ENCODE results near the gene TMEM248. TPM values are rescaled to one million over a fixed set of nuclear protein-coding genes. Genes with fewer than 3 reads are reported as not detected.
A peak's percentile ranks its signal among the peaks of the same experiment; 100 is the strongest.
"Not testable (repeated sequence)": the region's sequence is repeated elsewhere in the genome, so short reads cannot be mapped to it uniquely, and the experiment has no call there.

The TMEM248 gene
- total and polyA plus RNA-seq, 8 donors, result 15.9 to 64.0 (median 49.1) TPM

DNA sequence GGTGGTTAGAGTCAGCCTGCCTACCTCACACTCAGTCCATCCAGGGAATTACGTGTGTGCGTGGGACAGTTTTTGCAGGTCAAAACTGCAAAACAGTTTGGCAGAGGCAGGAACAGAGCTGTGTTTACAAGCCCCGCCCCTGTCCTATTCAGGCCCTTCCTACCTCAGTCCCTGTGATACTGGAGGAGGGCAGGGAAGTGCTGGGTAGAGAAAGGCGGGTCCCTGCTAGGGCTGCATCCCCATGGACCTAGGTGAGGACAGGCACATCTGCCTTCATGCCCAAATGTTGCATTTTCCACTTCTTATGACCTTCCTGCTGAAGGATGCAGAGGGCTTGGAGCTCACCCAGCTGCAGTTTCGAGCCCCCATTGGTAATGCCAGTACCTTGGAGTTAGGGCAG lies 49.3 kb downstream of the TMEM248 start:
- Histone ChIP-seq H3K9me3 (no peaks in the 10 kb centered on the region), H3K36me3 (no peaks in the 10 kb centered on the region), H3K4me3 (no peak overlapping the region), H3K4me1 (no peaks in the 10 kb centered on the region), H3K27ac (no peak overlapping the region), H3K27me3 (no peaks in the 10 kb centered on the region)
- TF ChIP-seq, protein P1, sequence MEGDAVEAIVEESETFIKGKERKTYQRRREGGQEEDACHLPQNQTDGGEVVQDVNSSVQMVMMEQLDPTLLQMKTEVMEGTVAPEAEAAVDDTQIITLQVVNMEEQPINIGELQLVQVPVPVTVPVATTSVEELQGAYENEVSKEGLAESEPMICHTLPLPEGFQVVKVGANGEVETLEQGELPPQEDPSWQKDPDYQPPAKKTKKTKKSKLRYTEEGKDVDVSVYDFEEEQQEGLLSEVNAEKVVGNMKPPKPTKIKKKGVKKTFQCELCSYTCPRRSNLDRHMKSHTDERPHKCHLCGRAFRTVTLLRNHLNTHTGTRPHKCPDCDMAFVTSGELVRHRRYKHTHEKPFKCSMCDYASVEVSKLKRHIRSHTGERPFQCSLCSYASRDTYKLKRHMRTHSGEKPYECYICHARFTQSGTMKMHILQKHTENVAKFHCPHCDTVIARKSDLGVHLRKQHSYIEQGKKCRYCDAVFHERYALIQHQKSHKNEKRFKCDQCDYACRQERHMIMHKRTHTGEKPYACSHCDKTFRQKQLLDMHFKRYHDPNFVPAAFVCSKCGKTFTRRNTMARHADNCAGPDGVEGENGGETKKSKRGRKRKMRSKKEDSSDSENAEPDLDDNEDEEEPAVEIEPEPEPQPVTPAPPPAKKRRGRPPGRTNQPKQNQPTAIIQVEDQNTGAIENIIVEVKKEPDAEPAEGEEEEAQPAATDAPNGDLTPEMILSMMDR (IDR thresholded peaks at IDR 0.05), result no peak
- no peak for DNase-seq
- intact Hi-C loops (cut with DNase I), result no loop called here
- WGBS, 2 donors, result 78 to 82% methylated on average over 5 of the region's 5 CpGs
- ATAC-seq, result no peak
- FAIRE-seq, result no peak

DNA sequence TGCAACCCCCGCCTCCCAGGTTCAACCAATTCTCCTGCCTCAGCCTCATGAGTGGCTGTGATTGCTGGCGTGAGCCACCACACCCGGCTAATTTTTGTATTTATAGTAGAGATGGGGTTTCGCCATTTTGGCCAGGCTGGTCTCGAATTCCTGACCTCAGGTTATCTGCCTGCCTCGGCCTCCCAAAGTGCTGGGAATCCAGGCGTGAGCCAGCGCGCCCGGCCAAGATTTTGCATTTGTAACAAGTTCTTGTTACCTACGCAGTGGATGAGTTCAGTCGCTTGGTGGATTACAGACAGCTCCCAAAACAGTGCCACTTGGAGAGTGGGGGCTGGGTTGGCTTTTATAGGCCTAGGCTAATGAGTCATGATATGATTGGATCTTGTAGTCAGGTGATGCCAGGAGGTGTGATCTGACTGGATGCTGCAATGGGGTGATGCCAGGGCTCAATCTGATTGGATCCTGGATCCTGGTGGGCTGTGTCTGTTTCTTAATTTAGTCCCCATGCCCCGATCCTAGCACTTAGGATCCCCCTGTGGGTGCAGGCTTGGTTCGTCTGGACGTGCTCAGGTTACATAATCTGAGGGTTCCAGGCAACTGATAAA lies 54.1 kb downstream of the TMEM248 start:
- no peaks in the 10 kb centered on the region for H3K9me3 ChIP-seq
- no peak for FAIRE-seq
- H3K36me3 ChIP-seq, result no peaks in the 10 kb centered on the region
- ATAC-seq, result no peak
- no peak for DNase-seq
- TF ChIP-seq, protein P1 (IDR thresholded peaks at IDR 0.05), result no peak
- WGBS, 2 donors, result 85 to 90% methylated on average over 15 of the region's 15 CpGs
- H3K27ac ChIP-seq, result no peak overlapping the region
- intact Hi-C loops (cut with DNase I), result no loop called here
- H3K4me3 ChIP-seq, result no peak overlapping the region
- H3K4me1 ChIP-seq, result no peaks in the 10 kb centered on the region
- H3K27me3 ChIP-seq, result no peaks in the 10 kb centered on the region

DNA sequence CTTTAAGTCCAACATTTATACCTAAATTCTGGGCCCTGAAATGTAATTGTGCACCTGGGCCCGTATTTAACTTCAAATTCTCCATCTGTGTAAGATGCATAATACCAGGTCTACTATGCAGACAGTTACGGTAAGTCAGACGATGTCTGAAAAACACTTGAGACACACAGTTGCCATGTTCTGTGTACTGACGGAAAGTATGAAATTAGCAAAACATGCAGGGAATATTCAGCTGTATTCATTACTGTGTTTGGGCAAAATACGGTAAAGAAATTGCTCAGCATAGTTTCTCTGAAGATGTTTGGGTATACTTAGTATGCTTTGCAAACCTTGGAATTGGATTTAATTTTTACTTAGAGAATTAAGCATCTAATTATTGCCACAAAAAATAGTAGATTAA lies 57.3 kb downstream of the TMEM248 start:
- DNase-seq; H3K27me3 ChIP-seq; ATAC-seq; H3K9me3 ChIP-seq; H3K4me1 ChIP-seq; FAIRE-seq; H3K27ac ChIP-seq; H3K4me3 ChIP-seq; intact Hi-C loops (cut with DNase I); H3K36me3 ChIP-seq: not testable (repeated sequence)
- 81 to 90% methylated on average over 4 to 5 of the region's 5 CpGs for WGBS, 2 donors

DNA sequence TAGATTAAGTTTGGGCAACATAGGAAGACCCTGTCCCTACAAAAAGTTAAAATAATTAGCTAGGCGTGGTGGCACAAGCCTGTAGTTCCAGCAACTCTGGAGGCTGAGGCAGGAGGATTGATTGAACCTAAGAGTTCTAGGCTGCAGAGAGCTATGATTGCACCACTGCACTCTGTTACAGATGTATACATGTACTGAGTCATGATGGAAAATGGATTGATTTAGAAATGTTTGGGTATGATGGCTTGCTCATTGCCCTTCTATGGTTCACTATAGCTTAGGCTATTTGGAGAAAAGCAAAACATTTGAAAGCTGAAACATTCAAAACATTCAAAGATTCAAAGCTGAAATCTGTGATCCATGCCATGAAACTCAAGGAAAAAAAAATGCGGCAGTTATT lies 58.0 kb downstream of the TMEM248 start:
- H3K4me3 ChIP-seq; H3K27ac ChIP-seq; H3K9me3 ChIP-seq; intact Hi-C loops (cut with DNase I); H3K4me1 ChIP-seq; FAIRE-seq; H3K36me3 ChIP-seq; H3K27me3 ChIP-seq; ATAC-seq; DNase-seq: not testable (repeated sequence)
- 82 to 95% methylated on average over 2 of the region's 2 CpGs for WGBS, 2 donors

DNA sequence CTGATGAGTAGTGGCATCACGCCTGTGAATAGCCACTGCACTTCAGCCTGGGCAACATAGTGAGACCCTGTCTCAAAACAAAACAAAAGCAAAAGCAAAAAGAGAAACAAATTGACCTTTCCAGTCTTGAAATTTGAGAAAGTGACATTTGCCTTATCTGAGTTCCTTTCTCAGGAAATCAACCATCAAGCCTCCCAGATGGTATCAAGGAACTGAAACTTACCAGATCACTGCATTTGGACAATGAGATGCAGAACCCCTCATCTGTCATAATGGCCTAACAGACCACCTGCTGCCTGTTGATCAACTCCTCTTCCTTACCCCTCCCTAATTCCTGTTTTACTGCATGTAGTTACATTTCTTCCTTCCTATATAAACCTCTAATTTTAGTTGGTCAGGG lies 59.3 kb downstream of the TMEM248 start:
- H3K4me3 ChIP-seq; ATAC-seq; H3K27me3 ChIP-seq; H3K27ac ChIP-seq; H3K9me3 ChIP-seq; DNase-seq; FAIRE-seq; H3K36me3 ChIP-seq; intact Hi-C loops (cut with DNase I); H3K4me1 ChIP-seq: not testable (repeated sequence)
- WGBS, 2 donors, result 90 to 100% methylated on average over 1 of the region's 1 CpG

DNA sequence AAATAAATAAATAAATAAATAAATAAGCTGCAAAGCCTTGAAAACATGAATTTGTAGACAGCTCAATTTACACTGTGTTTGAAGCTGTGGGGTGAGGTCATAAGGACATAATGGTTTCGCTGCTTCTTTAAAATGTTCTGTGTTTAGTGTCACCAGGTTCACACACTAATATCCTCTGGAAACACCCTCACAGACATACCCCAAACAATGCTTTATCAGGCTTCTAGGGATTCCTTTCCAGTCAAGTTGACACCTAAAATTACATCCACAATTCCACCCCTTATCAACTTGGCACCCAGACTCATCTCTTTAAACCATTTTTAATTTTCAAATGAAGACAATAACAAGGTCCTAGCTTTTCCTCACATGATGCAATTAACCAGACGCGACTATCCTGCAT lies 68.5 kb downstream of the TMEM248 start:
- WGBS, 2 donors, result 89 to 96% methylated on average over 1 of the region's 3 CpGs
- intact Hi-C loops (cut with DNase I), result not testable (repeated sequence)

DNA sequence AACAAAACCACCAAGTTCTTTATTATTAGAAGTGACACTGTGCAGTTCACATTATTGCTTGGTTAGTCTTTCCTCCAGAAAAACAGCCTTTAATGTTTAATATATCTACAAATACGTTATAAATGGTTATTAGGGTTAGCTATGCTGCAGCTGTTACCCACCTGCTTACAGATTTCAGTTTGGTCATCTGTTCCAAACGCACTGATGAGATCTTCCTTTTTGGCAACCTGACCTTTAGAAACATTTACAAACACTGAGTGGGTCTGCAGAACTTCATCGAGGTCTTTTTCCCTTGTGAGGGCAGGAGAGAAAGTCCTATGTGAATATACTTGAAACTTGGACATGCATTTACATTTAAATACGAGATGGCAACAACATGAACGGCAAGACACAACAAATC lies 73.0 kb downstream of the TMEM248 start:
- intact Hi-C loops (cut with DNase I); FAIRE-seq; DNase-seq; H3K27me3 ChIP-seq; ATAC-seq; H3K9me3 ChIP-seq: not testable (repeated sequence)
- peak overlapping the region; percentile 40 to 65 (median 58) for H3K4me3 ChIP-seq
- peaks cover 0 to 40% (median 21%) of the 10 kb centered on the region in 3 donors for H3K36me3 ChIP-seq
- H3K27ac ChIP-seq, result peak overlapping the region in 2 of 4 donors; percentile 97 to 98
- peaks cover 0 to 18% (median 6%) of the 10 kb centered on the region in 3 donors for H3K4me1 ChIP-seq
- WGBS, 2 donors, result 19 to 48% methylated on average over 4 to 5 of the region's 5 CpGs

More for the DNA sequence above, 68.5 kb downstream of the TMEM248 start:
- not testable (repeated sequence) for H3K27me3 ChIP-seq, H3K27ac ChIP-seq, DNase-seq, ATAC-seq, FAIRE-seq, H3K9me3 ChIP-seq, H3K4me3 ChIP-seq
- Histone ChIP-seq H3K4me1 (peaks cover 0 to 10% (median 6%) of the 10 kb centered on the region in 3 donors), H3K36me3 (peaks cover 0 to 53% (median 29%) of the 10 kb centered on the region in 3 donors)

DNA sequence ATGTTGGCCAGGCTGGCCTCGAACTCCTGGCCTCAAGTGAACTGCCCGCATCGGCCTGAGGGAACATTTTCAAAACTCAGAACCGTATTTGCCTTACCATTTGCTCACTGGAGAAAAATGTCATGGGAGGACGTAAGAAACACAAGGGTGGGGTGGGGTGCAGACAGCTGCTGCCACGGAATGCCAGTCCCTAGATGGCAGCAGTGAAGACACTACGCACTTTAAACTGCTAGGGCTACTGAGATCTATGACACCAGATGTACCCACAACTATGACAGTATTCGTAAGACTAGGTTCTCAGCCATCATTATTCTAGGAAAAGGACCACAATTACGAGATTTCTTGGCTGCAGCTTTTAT lies 73.6 kb downstream of the TMEM248 start:
- 0 to 1% methylated on average over 9 of the region's 9 CpGs for WGBS, 2 donors
- peak; percentile 54 to 75 (median 66) for ATAC-seq

DNA sequence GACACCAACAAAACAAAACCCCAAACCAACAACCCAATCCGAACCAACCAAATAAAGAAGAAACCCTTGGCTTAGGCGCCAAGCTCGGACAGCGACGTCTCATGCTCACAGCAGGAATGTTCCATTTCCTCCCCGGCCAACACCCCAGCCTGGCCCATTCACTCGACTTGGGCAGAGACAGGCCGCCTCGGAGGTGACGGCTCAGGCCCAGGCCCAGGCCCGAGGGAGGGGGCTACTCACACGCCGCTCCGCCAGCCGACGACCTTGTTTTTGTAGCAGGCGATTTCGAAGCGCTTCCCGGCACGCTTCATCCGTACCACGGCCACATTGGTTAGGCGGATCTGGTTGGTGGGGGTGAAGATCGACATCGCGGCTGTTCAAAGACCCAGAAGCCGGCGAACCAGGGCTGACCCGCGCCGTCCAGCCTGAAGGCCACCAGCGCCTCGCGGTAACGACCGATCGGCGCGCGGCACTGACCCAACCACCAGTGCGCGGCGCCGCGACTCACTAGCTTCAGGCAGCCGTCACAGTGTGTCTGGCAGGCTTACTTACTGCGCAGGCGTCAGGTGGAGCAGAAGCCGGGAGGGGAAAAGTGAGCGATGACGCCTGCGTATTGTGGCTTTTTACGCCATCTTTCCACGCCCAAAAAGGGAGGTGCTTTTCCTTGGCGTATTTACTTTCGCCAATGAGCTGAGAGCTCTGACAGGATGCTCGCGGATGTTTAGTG lies 74.2 kb downstream of the TMEM248 start, which contains the start of gene SBDS:
Gene SBDS (minus strand): TSS at position 537 of the 727 bp plus-strand sequence. CDS start 169 bp downstream, at position 368.
- not testable (repeated sequence) for H3K9me3 ChIP-seq
- peak; percentile 83 to 91 (median 84) for ATAC-seq

More for the DNA sequence above, 73.6 kb downstream of the TMEM248 start:
- Histone ChIP-seq H3K36me3 (peaks cover 0 to 35% (median 20%) of the 10 kb centered on the region in 3 donors), H3K4me3 (peak overlapping the region; percentile 40 to 65 (median 58)), H3K27ac (peak overlapping the region; percentile 95 to 98 (median 97)), H3K4me1 (peaks cover 0 to 18% (median 6%) of the 10 kb centered on the region in 3 donors)
- DNase-seq (peak in 4 of 6 donors; percentile 51 to 61 (median 56)), FAIRE-seq (peak; percentile 37)
- intact Hi-C loops (cut with DNase I); H3K27me3 ChIP-seq; H3K9me3 ChIP-seq: not testable (repeated sequence)

More for the DNA sequence above, 74.2 kb downstream of the TMEM248 start, which contains the start of gene SBDS:
- peaks cover 0 to 30% (median 16%) of the 10 kb centered on the region in 3 donors for H3K36me3 ChIP-seq
- WGBS, 2 donors, result 0 to 1% methylated on average over 59 of the region's 59 CpGs
- peak within 1 kb of the TSS; percentile 40 to 65 (median 58) for H3K4me3 ChIP-seq
- H3K27me3 ChIP-seq; intact Hi-C loops (cut with DNase I): not testable (repeated sequence)
- H3K27ac ChIP-seq, result peak within 1 kb of the TSS; percentile 95 to 98 (median 97)
- peaks cover 0 to 18% (median 6%) of the 10 kb centered on the region in 3 donors for H3K4me1 ChIP-seq
- peak; percentile 92 to 98 (median 95) for DNase-seq
- peak; percentile 96 for FAIRE-seq

All from pancreas (tissue), 10 donors.